GM19238 (cell line): ENCODE results near the gene DNAJC15.

ENCODE experiments used
- DNase-seq: peaks from one replicate; pipeline ENCODE4 v3.0.0; 2011; ENCODE audit warnings: low spot score; ENCODE audit not compliant: insufficient read length

DNAJC15 gene

GRCh38 chr13:43081866-43082265, 58.5 kb downstream of the DNAJC15 start:
- no peak for DNase-seq

- no peak for DNase-seq
Measured at GRCh38 chr13:43083750-43084149, 60.4 kb downstream of the DNAJC15 start.

GRCh38 chr13:43085545-43085944, 62.2 kb downstream of the DNAJC15 start:
- DNase-seq, result no peak

GRCh38 chr13:43086181-43086580, 62.8 kb downstream of the DNAJC15 start:
- no peak for DNase-seq

GRCh38 chr13:43088093-43088511, 64.7 kb downstream of the DNAJC15 start:
- no peak for DNase-seq

GRCh38 chr13:43089912-43090498, 66.6 kb downstream of the DNAJC15 start:
- no peak for DNase-seq

GRCh38 chr13:43094901-43095300, 71.5 kb downstream of the DNAJC15 start:
- DNase-seq, result no peak

GRCh38 chr13:43095771-43096719, 72.7 kb downstream of the DNAJC15 start:
- DNase-seq, result no peak

- no peak for DNase-seq
Measured at GRCh38 chr13:43100667-43101066, 77.3 kb downstream of the DNAJC15 start.

GRCh38 chr13:43102304-43102703, 78.9 kb downstream of the DNAJC15 start:
- DNase-seq, result no peak

- no peak for DNase-seq
Measured at GRCh38 chr13:43107780-43108179, 84.4 kb downstream of the DNAJC15 start.

GRCh38 chr13:43110036-43110435, 86.7 kb downstream of the DNAJC15 start:
- DNase-seq, result no peak

GRCh38 chr13:43110658-43111057, 87.3 kb downstream of the DNAJC15 start:
- DNase-seq, result no peak

- DNase-seq, result no peak
Measured at GRCh38 chr13:43111559-43112400, 88.4 kb downstream of the DNAJC15 start.

GRCh38 chr13:43113603-43114002, 90.2 kb downstream of the DNAJC15 start:
- DNase-seq, result no peak

GRCh38 chr13:43114504-43114903, 91.1 kb downstream of the DNAJC15 start:
- DNase-seq, result no peak

GRCh38 chr13:43115141-43115540, 91.8 kb downstream of the DNAJC15 start:
- no peak for DNase-seq

GRCh38 chr13:43116242-43116641, 92.9 kb downstream of the DNAJC15 start:
- DNase-seq, result no peak

GRCh38 chr13:43118521-43118920, 95.1 kb downstream of the DNAJC15 start:
- no peak for DNase-seq

GRCh38 chr13:43119206-43119605, 95.8 kb downstream of the DNAJC15 start:
- DNase-seq, result no peak

GRCh38 chr13:43122791-43123190, 99.4 kb downstream of the DNAJC15 start:
- DNase-seq, result no peak

GRCh38 chr13:43123856-43124255, 100.5 kb downstream of the DNAJC15 start:
- no peak for DNase-seq
